Smooth muscle cell (in vitro differentiated cells): ENCODE data around the gene RBBP6. TPM values are rescaled to one million over a fixed set of nuclear protein-coding genes. Genes with fewer than 3 reads are reported as not detected.

Experiments used
- DNase-seq: peaks from one replicate; lab custom pipeline; 2025; ENCODE audit not compliant: unreplicated experiment; lab: John Stamatoyannopoulos, UW
- H2AFZ ChIP-seq: fragments of 200-600 bp; sonication (generic); 2 replicates; pipeline ENCODE4 v1.6.0; 2016; ENCODE audit warnings: antibody characterized with exemption, low read depth, mild to moderate bottlenecking
- H3F3A ChIP-seq: fragments of 200-600 bp; sonication (generic); 2 replicates; pipeline ENCODE4 v1.6.0; 2017; ENCODE audit warnings: antibody characterized with exemption, low read depth
- H3K27ac ChIP-seq: fragments of 200-600 bp; sonication (generic); 2 replicates; pipeline ENCODE4 v1.5.1; 2016; ENCODE audit warnings: low read depth, mild to moderate bottlenecking
- H3K27me3 ChIP-seq: fragments of 200-600 bp; sonication (generic); 2 replicates; pipeline ENCODE4 v1.6.1; 2016; ENCODE audit warnings: low read depth, mild to moderate bottlenecking
- H3K36me3 ChIP-seq: fragments of 200-600 bp; sonication (generic); 2 replicates; pipeline ENCODE4 v1.5.1; 2016; ENCODE audit warnings: low read depth
- H3K4me1 ChIP-seq: fragments of 200-600 bp; sonication (generic); 2 replicates; pipeline ENCODE4 v1.5.1; 2016; ENCODE audit warnings: low read depth
- H3K4me2 ChIP-seq: fragments of 200-600 bp; sonication (generic); 2 replicates; pipeline ENCODE4 v1.6.0; 2016; ENCODE audit warnings: mild to moderate bottlenecking
- H3K4me3 ChIP-seq: fragments of 200-600 bp; sonication (generic); 2 replicates; pipeline ENCODE4 v1.5.1; 2016; ENCODE audit warnings: mild to moderate bottlenecking
- H3K79me2 ChIP-seq: fragments of 200-600 bp; sonication (generic); 2 replicates; pipeline ENCODE4 v1.6.0; 2016; ENCODE audit warnings: low read depth, mild to moderate bottlenecking
- H3K9ac ChIP-seq: fragments of 200-600 bp; sonication (generic); 2 replicates; pipeline ENCODE4 v1.6.0; 2016; ENCODE audit warnings: low read depth
- H3K9me3 ChIP-seq: fragments of 200-600 bp; sonication (generic); replicated peaks from 2 replicates; pipeline ENCODE4 v1.5.1; 2016; ENCODE audit warnings: low read depth
- H4K20me1 ChIP-seq: fragments of 200-600 bp; sonication (generic); 2 replicates; pipeline ENCODE4 v1.6.0; 2016; ENCODE audit warnings: low read depth
- CTCF ChIP-seq: fragments of 200-600 bp; sonication (generic); IDR thresholded peaks from 2 replicates; pipeline ENCODE4 v1.5.1; 2017; ENCODE audit warnings: borderline replicate concordance, mild to moderate bottlenecking, antibody characterized with exemption; ENCODE audit not compliant: insufficient read depth, poor library complexity, severe bottlenecking
- WGBS: methylation state at CpG from one replicate; pipeline ENCODE4 v1.1.7; 2016; ENCODE audit warnings: low lambda C conversion rate; 5-methylcytosine and 5-hydroxymethylcytosine counted together
- polyA plus RNA-seq: library from polyadenylated mRNA; unstranded; fragments of >200 nt; fragmentation: Nextera tagmentation; extraction: Ambion mirVana; gene quantifications from 2 replicates; pipeline ENCODE4 v1.2.1, GENCODE V29; 2016
- total RNA-seq: library from RNA; depleted of rRNA; stranded (reverse); fragments of >200 nt; gene quantifications from 2 replicates; pipeline ENCODE4 v1.2.3, GENCODE V29; 2014

The RBBP6 gene
- total and polyA plus RNA-seq, 2 experiments from 2014 or later, result 40.4 to 70.2 TPM

GRCh38 chr16:24577167-24577566 lies 37.8 kb downstream of the RBBP6 start:
- H4K20me1 ChIP-seq, result no peaks in the 10 kb centered on the region
- no peak for DNase-seq
- no peaks in the 10 kb centered on the region for H3K79me2 ChIP-seq
- H3K9me3 ChIP-seq, result peaks cover under 1% of the 10 kb centered on the region
- no peak overlapping the region for H3K4me3 ChIP-seq
- H3K9ac ChIP-seq, result no peak overlapping the region
- peaks cover 10% of the 10 kb centered on the region for H3K36me3 ChIP-seq
- H3K4me1 ChIP-seq, result no peaks in the 10 kb centered on the region
- H2AFZ ChIP-seq, result no peak overlapping the region
- TF ChIP-seq CTCF, result no peak
- no peaks in the 10 kb centered on the region for H3K27me3 ChIP-seq
- H3F3A ChIP-seq, result no peaks in the 10 kb centered on the region
- WGBS, result 96% methylated on average over 11 of the region's 11 CpGs
- no peak overlapping the region for H3K27ac ChIP-seq
- no peak overlapping the region for H3K4me2 ChIP-seq

- Histone ChIP-seq H3K9ac (no peak overlapping the region), H4K20me1 (no peaks in the 10 kb centered on the region), H3K79me2 (no peaks in the 10 kb centered on the region), H3K27ac (no peak overlapping the region), H3K4me1 (no peaks in the 10 kb centered on the region), H3K36me3 (no peaks in the 10 kb centered on the region), H3K9me3 (no peaks in the 10 kb centered on the region), H3K27me3 (no peaks in the 10 kb centered on the region), H2AFZ (no peak overlapping the region), H3K4me2 (no peak overlapping the region), H3K4me3 (no peak overlapping the region), H3F3A (no peaks in the 10 kb centered on the region)
- TF ChIP-seq CTCF, result peak; percentile 41
- DNase-seq, result no peak
- WGBS, result 78% methylated on average over 5 of the region's 5 CpGs
Observed at GRCh38 chr16:24580665-24581064, 41.3 kb downstream of the RBBP6 start.

- Histone ChIP-seq H4K20me1 (no peaks in the 10 kb centered on the region), H3K4me3 (no peak overlapping the region), H3K27ac (no peak overlapping the region), H3K36me3 (no peaks in the 10 kb centered on the region), H3K79me2 (no peaks in the 10 kb centered on the region), H3K9ac (no peak overlapping the region), H2AFZ (no peak overlapping the region), H3K4me1 (no peaks in the 10 kb centered on the region), H3K4me2 (no peak overlapping the region), H3K9me3 (no peaks in the 10 kb centered on the region), H3K27me3 (no peaks in the 10 kb centered on the region), H3F3A (no peaks in the 10 kb centered on the region)
- TF ChIP-seq CTCF, result no peak
- DNase-seq, result no peak
- 89% methylated on average over 5 of the region's 5 CpGs for WGBS
Observed at GRCh38 chr16:24583494-24583893, 44.1 kb downstream of the RBBP6 start.

- Histone ChIP-seq H3K79me2 (no peaks in the 10 kb centered on the region), H3K27ac (no peak overlapping the region), H3K36me3 (no peaks in the 10 kb centered on the region), H2AFZ (no peak overlapping the region), H3K4me2 (no peak overlapping the region), H3F3A (no peaks in the 10 kb centered on the region), H3K9ac (no peak overlapping the region), H3K27me3 (no peaks in the 10 kb centered on the region), H3K9me3 (no peaks in the 10 kb centered on the region), H3K4me3 (no peak overlapping the region), H4K20me1 (no peaks in the 10 kb centered on the region), H3K4me1 (no peaks in the 10 kb centered on the region)
- no peak for TF ChIP-seq CTCF
- 73% methylated on average over 1 of the region's 1 CpG for WGBS
- DNase-seq, result no peak
Observed at GRCh38 chr16:24589997-24590396, 50.6 kb downstream of the RBBP6 start.
